Activated CD8-positive, alpha-beta memory T cell treated with anti-CD3 and anti-CD28 coated beads, Interleukin-2, amount 50 U/mL, for 1 hour (primary cell): ENCODE data around the gene CDY1.
"Not testable (repeated sequence)": the region's sequence is repeated elsewhere in the genome, so short reads cannot be mapped to it uniquely, and the experiment has no call there.

Experiments used
- DNase-seq: peaks from one replicate; pipeline ENCODE4 v3.0.0-alpha.2; 2020; ENCODE audit errors: extremely low read depth

The CDY1 gene, protein sequence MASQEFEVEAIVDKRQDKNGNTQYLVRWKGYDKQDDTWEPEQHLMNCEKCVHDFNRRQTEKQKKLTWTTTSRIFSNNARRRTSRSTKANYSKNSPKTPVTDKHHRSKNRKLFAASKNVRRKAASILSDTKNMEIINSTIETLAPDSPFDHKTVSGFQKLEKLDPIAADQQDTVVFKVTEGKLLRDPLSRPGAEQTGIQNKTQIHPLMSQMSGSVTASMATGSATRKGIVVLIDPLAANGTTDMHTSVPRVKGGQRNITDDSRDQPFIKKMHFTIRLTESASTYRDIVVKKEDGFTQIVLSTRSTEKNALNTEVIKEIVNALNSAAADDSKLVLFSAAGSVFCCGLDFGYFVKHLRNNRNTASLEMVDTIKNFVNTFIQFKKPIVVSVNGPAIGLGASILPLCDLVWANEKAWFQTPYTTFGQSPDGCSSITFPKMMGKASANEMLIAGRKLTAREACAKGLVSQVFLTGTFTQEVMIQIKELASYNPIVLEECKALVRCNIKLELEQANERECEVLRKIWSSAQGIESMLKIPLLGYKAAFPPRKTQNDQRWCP

DNA sequence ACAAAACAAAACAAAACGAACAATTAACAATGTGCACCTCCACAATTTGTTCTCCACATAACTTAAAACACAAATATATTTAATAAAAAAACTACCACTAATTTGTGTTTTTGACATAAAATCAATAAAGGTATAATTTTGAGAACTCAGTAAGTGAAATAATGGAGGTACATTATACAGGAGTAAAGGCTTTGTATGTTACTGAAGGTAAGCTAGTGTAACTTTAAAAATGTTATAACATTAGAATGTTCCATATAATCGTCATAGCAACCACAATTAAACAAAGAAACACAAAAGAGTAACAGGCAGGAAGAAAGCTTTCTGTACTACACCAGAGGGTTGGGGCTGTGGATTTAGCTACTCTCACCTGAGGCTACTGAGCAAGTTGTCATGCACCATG, at the start of gene CDY1:
Gene CDY1 (plus strand): TSS at position 301 of the 400 bp plus-strand sequence. CDS start 326 bp downstream, outside the sequence.
- not testable (repeated sequence) for DNase-seq

DNA sequence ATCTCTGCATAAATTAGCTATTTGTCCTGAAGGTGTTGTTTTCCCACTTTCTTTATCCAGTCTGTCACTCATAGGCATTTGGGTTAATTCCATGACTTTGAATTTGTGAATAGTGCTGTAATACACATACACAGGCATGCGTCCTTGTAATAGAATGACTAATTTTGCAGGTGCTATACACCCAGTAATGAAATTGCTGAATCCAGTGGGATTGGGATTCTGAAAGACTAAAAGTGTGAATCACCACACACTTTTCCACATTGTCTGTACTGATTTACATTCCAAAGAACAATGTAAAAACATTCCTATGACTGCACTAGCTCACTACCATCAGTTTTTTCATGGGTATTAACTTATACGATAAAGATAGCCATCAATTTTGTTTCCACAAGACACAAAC, 28.6 kb upstream of the CDY1 start:
- DNase-seq, result not testable (repeated sequence)

DNA sequence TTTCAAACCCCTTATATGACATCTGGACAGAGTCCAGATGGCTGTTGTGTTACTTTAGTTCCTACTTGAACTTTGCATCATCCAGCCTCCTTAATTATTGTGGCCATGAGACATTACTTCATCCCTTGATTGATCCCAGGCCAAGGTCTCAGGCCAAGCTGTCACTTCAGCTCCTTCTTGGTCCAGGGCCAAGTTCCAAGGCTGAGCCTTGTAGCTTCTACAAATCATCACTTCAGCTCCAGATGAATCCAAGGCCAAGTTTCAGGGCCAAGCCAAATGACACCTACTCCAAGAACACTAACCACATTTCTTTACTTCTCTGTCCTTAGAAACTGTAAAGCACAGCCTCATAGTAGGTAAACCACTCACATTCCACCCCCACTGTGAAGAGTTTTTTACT, 1.7 kb upstream of the CDY1 start:
- DNase-seq, result not testable (repeated sequence)

DNA sequence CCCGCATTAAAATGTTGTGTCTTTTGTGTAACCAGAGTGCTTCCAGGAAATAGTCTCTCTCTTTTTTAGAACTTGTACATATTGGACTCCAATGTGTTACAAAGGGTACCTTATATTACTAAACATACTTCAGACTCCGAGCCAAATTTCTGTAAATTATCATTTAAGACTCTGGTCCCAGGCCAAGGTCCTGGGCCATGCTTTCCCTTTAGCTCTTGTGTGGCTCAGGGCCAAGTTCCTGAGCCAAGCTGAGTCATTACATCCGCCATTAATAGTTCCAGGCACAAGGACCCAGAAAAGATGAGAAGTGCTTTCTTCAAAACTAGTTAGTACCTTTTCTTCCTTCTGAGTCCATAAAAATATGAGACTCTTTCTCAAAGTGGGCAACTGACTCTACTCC, 4.6 kb downstream of the CDY1 start:
- DNase-seq, result not testable (repeated sequence)

DNA sequence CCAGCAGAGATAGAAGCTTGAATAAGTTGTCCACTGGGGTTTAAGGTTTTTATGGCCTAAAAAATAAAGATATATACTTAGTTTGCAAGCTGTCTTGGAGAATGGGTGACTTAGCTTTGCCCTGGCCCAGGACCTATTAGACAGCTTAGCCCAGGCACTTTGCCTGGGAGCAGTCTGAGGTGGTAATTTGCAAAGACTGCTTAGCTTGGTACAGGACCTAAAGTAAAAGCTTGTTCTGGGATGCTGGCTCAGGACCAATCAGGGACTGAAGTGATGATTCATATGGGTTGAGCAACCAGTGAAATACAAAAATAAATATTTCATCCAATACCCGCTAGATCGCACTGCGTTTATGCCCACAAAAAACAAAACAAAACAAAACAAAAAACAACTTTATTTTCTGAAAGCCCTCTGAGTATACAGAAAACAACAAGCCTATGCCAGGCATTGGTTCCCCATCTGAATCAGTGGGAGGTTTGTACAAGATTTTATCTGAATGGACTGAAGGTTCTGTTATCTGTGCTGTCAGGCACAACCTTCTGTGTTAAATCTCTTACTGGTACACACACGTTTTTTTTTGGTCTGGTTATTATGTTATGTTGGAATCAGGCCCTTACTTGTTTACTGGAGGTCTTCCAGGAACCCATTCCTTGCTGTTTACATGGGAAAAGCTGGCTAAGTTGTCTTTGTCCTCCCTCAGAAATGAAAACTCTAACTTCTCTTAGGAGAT, 8.6 kb downstream of the CDY1 start:
- not testable (repeated sequence) for DNase-seq

DNA sequence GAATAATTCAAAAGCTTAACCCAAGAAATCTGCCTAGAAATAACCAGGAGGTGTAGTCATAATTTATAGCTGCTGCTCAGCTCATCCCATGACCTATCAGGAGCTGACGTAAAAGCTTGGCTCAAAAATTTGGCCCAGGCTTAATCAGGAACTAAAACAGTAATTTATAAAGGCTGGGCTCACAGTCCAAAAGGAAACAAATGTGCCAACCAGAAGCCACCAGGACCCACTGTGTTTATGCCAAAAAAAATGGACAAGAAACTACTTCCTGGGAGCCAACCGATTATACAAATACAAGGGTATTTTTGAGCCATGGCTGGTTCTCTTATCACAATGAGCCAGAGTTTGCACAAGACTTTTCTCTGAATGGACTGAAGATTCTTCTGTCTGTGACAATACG, 17.9 kb downstream of the CDY1 start:
- DNase-seq, result not testable (repeated sequence)

DNA sequence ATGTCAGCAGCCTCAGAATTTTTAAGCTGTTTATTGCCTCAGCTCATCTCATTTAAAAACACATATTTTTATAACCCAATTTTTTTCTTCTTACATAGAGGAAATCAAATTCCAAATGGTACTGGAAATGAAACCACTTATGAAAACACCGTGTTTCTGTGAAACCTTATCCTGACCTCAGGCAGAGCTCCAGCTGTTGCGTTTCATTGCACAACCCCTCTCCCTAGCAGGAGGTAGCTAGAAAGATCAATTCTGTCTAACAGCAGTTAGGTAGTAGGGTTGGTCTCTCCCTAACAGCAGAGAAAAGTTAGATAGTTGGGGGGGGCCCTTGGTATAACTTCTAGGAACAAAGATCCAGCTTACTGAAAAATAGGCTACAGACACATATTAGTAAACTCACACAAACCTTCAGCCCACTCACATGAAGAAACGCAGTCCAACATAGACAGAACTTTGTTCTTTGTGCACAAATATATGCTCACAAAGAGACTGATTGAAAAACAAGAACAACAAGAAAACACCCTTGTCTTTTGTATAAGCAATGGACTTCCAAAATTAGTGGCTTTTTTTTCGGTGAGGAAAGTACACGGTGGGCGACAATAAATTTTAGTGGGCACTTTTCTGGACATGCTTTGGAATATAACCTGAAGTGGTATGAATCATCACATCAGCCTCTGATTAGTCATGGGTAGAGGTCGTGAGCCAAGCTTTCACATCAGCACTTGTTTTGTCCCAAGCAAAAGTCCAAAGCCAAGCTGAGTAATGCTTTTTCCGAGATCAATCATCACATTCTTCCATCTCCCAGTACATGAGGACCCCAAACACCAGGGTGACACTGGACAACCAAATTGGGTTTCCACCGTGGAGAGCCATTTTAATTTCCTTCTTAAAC, 21.4 kb downstream of the CDY1 start:
- not testable (repeated sequence) for DNase-seq
